ENCODE measurements around the gene IL7R. TPM values are rescaled to one million over a fixed set of nuclear protein-coding genes. Genes with fewer than 3 reads are reported as not detected.
"Not testable (repeated sequence)": the region's sequence is repeated elsewhere in the genome, so short reads cannot be mapped to it uniquely, and the experiment has no call there.

IL7R gene
- total RNA-seq, 1 experiment from 2014 or later, result 42.5 TPM

- no peak for DNase-seq (ENCODE audit: low read depth)
Measured at GRCh38 chr5:35838370-35839042, 18.2 kb upstream of the IL7R start.

DNA sequence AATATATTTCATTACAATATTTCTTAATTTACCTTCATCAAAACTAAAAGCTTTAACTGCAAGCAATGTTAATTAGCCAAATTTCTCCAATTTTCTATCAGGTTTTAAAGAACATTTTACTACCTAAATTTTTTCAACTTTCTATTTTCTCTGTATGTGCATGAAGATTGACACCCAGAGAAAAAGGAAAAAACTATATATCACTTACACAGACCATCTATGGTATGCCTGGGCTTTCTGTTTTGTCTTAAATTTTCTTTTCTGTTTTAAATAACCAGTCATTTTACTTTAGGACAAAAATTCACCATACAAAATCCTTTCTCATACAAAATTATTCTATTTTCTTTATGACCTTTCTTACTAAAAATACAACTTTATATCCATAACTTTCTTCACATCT, 13.8 kb upstream of the IL7R start:
- no peak for DNase-seq (ENCODE audit: low read depth)

- DNase-seq (ENCODE audit: low read depth), result not testable (repeated sequence)
Measured at GRCh38 chr5:35845508-35845907, 11.2 kb upstream of the IL7R start.

DNA sequence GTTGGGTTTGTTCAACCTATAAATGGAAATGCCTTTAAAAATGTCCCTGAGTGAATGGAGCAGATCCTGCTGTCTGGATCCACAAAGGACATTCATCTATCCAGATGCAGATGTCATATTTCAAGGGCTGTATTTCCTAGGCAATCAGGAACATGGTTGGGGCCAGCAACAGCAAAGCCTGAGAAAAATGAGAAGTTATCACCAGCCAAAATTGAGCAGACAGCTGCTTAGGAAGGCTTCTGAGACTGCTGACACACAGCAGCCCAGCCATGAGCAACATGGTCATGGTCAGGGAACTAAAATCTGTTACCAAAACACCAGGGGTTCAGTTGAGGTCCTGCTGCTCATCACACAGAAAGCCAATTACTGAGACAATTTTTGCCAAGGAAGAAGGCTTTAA, 9.2 kb upstream of the IL7R start:
- DNase-seq (ENCODE audit: low read depth), result no peak

GRCh38 chr5:35847961-35848360, 8.7 kb upstream of the IL7R start:
- no peak for DNase-seq (ENCODE audit: low read depth)

DNA sequence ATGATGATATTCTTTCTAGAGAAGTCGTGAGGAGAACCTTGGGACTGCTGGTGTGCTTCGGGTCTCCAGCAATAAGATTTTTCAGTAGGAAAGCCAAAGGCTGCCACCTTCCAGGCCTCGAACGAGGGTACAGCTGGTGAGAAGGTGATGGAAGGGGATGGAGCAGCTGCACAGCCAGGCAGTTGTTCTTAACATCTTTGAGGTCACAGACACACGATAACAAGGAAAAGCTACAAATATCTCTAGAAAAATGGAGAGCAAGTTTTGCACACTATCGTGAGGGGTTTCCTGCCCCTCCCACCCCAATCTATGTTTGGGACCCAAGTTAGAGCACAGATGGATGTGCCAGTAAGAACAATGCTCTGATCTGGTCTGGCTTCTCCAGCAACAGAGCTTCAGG, 6.8 kb upstream of the IL7R start:
- DNase-seq (ENCODE audit: low read depth), result no peak

DNA sequence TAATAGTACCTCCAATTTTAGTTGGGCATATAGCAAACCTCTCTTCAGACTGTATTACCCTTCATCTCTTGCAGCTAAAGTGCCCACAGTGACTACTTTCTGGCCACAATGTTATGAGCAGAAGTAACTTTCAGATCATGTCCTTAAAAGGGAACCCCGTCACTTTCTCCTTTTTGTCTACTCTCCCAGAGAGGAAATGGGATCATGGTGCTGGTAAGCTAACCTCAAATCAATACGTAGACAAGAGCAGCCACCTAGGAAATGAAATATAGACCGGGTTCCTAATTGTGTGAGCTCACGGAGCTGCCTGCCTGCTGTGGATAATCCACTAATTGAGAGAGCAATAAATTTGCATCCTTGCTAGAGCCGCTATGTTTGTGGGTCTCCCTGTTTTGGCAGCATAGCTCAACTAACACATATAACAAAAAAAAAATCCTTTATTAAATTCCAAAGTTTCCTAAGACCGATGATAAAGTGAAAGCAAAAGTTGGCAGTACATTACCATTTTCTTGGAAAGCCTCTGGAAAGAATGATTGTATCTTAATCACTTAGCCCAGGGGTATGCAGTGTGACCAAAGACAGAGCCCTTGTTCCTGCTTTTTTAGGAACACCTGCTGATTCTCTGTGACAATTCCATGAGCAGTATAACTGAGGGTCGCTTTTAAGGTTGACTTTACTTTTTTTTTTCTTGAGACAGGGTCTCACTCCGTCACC, 5.6 kb upstream of the IL7R start:
- DNase-seq (ENCODE audit: low read depth), result peak; percentile 17

DNA sequence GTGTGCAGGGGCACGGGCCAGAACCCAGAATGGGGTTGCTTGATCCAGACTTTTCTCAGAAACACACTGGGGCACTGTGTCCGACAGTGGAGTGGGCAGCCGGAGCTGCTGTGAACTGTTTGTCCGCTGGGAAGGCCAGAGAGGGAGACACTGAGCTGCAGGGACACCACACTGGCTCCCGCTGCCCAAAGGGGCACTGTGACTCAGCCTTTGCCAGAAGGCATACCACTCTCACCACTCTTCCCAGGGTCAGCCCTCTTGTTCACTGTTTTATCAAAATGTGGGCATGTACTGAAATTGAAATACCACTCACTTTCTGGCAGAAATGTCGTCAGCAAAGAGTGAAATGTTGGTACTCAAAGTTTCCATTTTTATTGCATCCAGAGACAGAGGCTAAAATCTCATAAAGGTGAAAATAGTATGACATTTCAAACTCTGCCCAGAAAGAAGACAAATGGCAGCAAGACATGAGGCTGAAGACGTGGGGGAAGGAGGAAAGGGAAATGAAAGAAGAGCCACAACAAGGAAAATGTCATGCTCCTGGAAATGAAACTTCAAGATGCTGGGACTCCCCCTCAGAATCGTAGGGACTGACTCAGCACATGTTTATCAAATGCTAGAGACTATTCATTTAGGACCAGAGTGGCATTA, 4.5 kb upstream of the IL7R start:
- peak; percentile 76 for DNase-seq (ENCODE audit: low read depth)

DNA sequence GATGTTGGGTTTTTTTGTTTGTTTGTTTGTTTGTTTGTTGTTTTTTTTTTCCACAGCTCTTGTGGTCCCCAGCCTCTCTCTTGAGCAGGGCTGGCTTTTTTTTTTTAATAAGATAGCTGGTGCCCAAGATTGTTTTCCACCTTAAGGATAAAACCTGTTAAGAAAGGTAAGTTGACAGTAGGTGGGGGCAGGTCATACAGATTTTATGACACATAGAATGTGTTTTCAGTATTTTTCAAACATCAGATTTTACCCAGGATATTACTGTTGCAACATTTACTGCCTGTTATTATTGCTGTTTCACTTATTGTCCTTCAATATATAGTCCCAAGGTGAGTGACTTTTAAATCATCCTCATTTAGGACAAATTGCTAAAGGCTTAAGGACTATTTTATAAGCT, 3.9 kb upstream of the IL7R start:
- no peak for DNase-seq (ENCODE audit: low read depth)

DNA sequence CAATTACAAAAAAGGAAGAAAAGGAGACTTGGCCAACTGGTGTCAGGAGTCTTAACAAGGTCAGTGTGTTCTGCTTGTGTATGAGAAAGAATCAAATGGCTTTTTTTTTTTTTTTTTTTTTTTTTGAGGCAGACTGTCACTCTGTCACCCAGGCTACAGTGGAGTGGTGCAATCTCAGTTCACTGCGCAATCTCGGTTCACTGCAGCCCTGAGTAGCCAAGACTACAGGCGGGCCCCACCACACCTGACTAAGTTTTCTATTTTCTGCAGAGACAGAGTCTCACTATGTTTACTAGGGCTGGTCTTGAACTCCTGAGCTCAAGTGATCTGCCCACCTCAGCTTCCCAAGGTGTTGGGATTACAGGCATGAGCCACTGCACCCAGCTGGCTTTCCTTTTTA, 3.1 kb upstream of the IL7R start:
- DNase-seq (ENCODE audit: low read depth), result no peak

- no peak for DNase-seq (ENCODE audit: low read depth)
Measured at GRCh38 chr5:35854248-35854647, 2.4 kb upstream of the IL7R start.

GRCh38 chr5:35855187-35855586, 1.5 kb upstream of the IL7R start:
- DNase-seq (ENCODE audit: low read depth), result no peak

DNA sequence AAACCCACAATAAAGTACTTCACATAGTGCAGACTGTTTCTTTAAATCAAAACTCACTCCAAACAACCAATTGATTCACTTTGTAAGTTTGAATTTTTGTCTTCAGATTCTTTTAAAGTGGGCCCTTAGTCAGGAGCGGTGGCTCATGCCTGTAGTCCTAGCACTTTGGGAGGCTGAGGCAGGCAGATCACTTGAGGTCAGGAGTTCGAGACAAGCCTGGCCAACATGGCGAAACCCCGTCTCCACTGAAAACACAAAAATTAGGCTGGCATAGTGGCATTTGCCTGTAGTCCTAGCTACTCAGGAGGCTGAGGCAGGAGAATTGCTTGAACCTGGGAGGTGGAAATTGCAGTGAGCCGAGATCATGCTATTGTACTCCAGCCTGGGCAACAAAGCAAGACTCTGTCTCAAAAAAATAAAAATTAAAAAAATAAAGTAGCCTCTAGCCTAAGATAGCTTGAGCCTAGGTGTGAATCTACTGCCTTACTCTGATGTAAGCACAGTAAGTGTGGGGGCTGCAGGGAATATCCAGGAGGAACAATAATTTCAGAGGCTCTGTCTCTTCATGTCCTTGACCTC, 416 bp upstream of the IL7R start:
- DNase-seq (ENCODE audit: low read depth), result not testable (repeated sequence)

DNA sequence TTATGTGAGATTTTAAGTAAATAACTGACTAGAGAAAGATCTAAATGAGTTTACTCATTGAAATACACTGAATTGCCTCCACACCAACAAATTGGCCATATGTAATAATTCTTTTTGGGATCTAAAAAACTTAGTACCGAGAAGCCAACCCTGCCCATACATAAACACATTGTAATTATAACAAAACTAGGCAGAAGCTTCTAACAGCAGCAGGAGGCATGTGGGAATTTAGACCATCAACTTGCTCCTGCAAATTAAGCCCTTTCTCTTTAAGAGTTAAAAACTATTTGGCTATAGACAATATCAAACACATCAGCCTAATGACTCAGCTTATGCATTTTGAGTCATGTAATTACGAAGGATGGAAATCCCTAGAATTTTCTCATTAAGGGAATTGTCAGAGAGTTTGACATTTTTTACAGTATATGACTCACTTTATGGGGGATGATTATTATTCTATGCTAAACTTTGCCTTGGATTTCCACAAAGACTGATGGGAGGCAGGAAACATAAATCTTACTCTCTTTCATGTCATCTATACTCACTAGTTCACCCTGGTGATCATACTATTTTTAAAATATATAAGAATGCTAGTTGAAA, 1.0 kb downstream of the IL7R start:
- peak; percentile 74 for DNase-seq (ENCODE audit: low read depth)

GRCh38 chr5:35859101-35859661, 2.5 kb downstream of the IL7R start:
- peak; percentile 69 for DNase-seq (ENCODE audit: low read depth)

DNA sequence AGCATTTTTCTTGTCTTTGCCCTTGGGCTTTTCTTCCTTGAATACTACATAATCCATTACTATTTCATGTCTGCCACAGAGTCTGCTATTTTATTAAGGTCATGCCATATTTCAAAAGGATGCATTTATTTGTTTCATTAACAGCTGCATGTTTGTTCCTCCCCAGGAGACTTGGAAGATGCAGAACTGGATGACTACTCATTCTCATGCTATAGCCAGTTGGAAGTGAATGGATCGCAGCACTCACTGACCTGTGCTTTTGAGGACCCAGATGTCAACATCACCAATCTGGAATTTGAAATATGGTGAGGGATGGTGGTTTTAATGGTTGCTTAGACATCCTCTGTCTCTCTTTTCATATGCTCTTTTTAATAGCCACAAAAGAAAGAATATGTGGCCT, 4.0 kb downstream of the IL7R start:
- DNase-seq (ENCODE audit: low read depth), result no peak

DNA sequence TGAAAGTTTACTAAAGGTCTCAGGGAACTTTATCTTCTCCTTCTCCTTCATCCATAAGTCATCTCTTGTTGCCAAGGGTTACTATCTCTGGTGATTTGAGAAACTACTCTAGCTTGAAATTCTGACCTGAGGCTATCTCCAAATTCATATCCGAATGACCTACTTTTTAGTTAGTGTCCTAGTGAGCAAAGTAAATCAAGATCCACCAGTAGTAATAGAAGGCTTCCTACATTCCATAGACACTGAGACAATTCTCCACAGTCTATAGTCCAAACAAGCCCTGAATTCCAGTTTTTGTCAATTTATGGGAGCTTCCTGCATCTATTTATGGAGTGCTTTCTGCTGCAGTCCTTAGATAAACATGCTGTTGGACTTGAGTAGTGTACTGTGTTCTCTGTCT, 5.0 kb downstream of the IL7R start:
- no peak for DNase-seq (ENCODE audit: low read depth)

DNA sequence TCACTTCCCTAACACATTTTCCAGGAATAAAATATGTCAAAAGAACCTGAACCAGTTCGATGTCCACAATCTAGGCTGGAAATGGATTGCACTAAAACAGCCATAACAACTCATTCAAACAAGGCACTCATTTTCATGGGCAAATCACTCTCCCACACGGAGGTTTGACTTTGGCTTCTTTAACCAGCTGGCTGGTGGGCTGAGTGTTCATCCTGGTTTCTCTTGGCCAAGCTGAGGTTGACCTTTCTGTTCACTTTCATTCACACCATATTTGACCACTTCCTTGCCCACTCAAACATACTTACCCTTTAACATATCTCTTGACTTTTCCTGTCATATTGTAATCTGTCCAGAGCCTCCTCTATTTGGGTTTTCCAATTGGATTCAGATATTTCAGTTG, 5.4 kb downstream of the IL7R start:
- DNase-seq (ENCODE audit: low read depth), result no peak

DNA sequence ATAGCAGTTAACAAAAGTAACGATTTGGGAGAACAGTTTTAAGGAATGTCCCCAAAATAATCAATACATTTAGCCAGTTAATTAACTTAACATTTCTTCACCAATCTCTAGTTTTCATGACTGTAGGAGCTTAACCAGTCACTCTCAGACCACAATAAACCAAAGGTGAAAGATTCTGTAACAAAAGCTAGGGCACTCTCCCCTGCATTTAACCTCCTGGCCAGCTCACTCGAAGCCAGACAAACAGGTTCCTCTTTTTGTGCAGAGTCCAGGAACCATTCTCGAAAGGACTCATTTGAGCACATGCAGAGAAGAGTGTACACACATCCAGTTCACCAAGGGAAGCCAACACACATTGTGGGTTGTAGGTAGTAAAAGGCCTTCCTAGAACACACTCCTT, 6.5 kb downstream of the IL7R start:
- no peak for DNase-seq (ENCODE audit: low read depth)

DNA sequence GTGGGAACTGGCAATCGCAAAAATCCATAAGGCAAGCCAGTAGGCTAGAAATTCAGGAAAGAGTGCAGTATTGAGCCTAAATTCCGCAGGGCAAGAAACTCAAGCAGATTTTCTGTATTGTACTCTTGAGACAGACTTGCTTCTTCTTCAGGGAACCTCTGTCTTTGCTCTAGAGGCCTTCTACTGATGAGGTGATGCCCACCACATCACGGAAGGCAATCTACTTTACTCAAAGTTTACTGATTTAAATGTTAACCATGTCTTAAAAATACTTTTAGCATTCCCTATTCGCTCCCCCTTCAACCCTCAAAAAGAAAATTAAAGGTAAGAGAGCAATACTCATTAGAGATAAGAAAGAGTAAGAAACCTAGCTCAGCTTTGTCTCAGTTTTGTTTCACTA, 11.3 kb downstream of the IL7R start:
- DNase-seq (ENCODE audit: low read depth), result no peak

GRCh38 chr5:35869685-35870277, 13.1 kb downstream of the IL7R start:
- DNase-seq (ENCODE audit: low read depth), result no peak

DNA sequence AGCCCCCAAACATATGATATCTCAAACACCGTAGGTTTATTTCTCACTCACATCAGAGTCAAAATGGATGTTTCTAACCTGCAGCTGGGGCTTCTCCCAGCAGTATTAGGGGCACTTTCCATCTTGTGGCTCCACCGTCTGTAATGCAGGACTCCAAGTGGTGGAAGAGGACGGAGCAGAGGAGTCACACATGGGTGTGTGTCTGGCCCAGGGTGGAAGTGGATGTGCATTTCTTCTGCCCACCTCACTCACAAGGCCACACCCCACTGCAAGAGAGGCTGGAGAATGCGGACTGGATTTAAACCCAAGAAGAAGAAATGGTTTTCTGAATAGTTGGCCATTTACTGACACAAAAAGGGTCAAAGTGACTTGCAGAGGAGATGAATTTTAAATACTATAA, 13.9 kb downstream of the IL7R start:
- DNase-seq (ENCODE audit: low read depth), result no peak

All from Daoy (cell line).